Mucosa of descending colon (tissue), 3 donors: ENCODE results near the gene DOLPP1. TPM values are rescaled to one million over a fixed set of nuclear protein-coding genes. Genes with fewer than 3 reads are reported as not detected.

Source experiments
- ATAC-seq: fragments of 200-7000 bp; cut with Tn5 transposase; one replicate; pipeline ENCODE4 v1.9.1; 2020; ENCODE audit warnings: mild to moderate bottlenecking, moderate library complexity
- DNase-seq, 3 donors: peaks; one replicate each; pipeline ENCODE4 v3.0.0-alpha.2; 2020
- H3K36me3 ChIP-seq: fragments of 200-600 bp; one replicate; pipeline ENCODE4 v1.8.0; 2021; ENCODE audit warnings: low read depth, mild to moderate bottlenecking
- H3K4me1 ChIP-seq: fragments of 200-600 bp; one replicate; pipeline ENCODE4 v1.8.0; 2021; ENCODE audit warnings: low read depth, mild to moderate bottlenecking
- H3K4me3 ChIP-seq: fragments of 200-600 bp; one replicate; pipeline ENCODE4 v1.8.0; 2021; ENCODE audit warnings: mild to moderate bottlenecking
- H3K9me3 ChIP-seq: fragments of 200-600 bp; one replicate; pipeline ENCODE4 v1.8.0; 2021; ENCODE audit warnings: mild to moderate bottlenecking
- intact Hi-C, 2 donors: fragments of 100-400 bp; cut with DNase I in 1 of 2; cut with micrococcal nuclease in 1 of 2; formaldehyde crosslinking; loops; one replicate each; pipeline versions ENCODE4 v1.11.0 to v1.11.1; 2022; cut with DNase I, micrococcal nuclease
- total RNA-seq, 3 donors: library from RNA; stranded (reverse); fragmentation: NEBNext Ultra II Directional in 2 of 3; extraction: Animal tissue kit (Norgen Biotek cat#: 25700) in 2 of 3; gene quantifications; one replicate each; pipeline versions ENCODE4 v1.2.1 to v1.2.4, GENCODE V29; 2021 to 2023
- TF ChIP-seq, protein P1 (sequence below): fragments of 200-600 bp; IDR thresholded peaks from one replicate; pipeline ENCODE4 v1.8.0; 2022; ENCODE audit warnings: antibody characterized with exemption, mild to moderate bottlenecking
- donor health status: DM: no; HTN: no; CAD: no; lungs with moderate emphysema.
- donor health status: DM: no; HTN: no; CAD: no.
- donor health status: DM: no; HTN: yes; CAD: no.

Gene DOLPP1
- total RNA-seq, 3 donors from 2014 or later = 27.6 to 59.7 (median 48.3) TPM

DNA sequence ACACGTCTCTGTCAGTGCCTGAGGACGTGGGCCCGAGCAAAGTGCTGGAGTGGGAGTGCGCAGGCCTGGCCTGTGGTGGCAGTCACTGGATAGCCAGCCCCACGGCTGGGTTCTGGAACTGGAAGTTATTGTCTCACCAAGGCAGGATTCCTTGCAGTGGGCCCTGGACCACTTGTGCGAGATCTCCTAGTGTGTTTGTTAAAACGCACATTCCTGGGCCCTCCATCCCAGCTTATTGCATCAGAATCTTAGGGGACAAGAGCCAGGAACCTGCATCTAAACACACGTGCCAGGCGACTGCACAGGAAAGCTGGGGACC is 57.2 kb downstream of the DOLPP1 start:
- Histone ChIP-seq H3K4me1 (peaks cover 33% of the 10 kb centered on the region), H3K36me3 (no peaks in the 10 kb centered on the region), H3K4me3 (no peak overlapping the region), H3K9me3 (no peaks in the 10 kb centered on the region)
- TF ChIP-seq, protein P1, sequence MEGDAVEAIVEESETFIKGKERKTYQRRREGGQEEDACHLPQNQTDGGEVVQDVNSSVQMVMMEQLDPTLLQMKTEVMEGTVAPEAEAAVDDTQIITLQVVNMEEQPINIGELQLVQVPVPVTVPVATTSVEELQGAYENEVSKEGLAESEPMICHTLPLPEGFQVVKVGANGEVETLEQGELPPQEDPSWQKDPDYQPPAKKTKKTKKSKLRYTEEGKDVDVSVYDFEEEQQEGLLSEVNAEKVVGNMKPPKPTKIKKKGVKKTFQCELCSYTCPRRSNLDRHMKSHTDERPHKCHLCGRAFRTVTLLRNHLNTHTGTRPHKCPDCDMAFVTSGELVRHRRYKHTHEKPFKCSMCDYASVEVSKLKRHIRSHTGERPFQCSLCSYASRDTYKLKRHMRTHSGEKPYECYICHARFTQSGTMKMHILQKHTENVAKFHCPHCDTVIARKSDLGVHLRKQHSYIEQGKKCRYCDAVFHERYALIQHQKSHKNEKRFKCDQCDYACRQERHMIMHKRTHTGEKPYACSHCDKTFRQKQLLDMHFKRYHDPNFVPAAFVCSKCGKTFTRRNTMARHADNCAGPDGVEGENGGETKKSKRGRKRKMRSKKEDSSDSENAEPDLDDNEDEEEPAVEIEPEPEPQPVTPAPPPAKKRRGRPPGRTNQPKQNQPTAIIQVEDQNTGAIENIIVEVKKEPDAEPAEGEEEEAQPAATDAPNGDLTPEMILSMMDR = no peak
- intact Hi-C loops = loop anchor here (5.0 to 10.0 kb wide), 3 partner anchors 117 to 637 kb away; no protein-coding TSS in a partner anchor
- DNase-seq (no peak), ATAC-seq (no peak)

DNA sequence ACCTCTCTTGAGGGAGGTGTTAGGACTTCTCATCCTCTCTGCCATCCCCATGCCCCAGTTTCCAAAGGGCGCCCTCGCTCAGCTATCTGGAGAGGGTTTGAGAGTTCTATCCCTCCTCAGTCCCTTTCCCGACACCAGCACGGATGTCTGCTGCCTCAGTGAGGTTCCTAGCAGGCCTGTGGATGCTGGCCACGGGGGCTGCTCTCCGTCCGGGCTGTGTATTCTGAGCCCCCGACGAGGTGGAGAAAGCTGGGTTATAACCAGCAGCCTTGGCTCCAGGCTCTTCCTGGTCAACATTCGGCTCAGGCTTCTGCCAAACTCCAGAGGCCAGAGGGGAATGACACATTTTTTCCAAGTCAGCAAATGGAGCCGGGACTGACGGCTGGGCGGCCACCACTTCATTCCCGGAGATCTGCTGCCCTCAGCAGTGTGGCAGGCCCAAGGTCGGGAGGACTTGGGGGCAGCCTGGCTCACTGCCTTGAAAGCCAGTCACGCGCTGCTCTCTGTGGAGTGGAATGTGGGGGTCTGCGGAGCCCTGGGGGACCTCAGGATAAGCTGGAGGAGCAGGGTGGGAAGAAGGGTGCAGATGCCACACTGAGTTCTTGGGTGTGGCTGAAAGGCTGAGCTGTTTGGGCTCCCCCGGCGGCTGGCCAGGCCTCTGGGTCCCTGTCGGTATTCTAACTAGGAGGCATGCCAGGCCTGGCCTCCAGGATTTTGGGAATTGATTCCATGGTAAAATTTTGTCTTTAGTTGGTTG is 57.7 kb downstream of the DOLPP1 start:
- Histone ChIP-seq H3K4me3 (no peak overlapping the region), H3K9me3 (no peaks in the 10 kb centered on the region), H3K4me1 (peaks cover 39% of the 10 kb centered on the region), H3K36me3 (no peaks in the 10 kb centered on the region)
- no peak for ATAC-seq
- TF ChIP-seq, protein P1 = no peak
- peak in 2 of 3 donors; percentile 51 to 73 for DNase-seq
- intact Hi-C loops = loop anchor here (5.0 to 10.0 kb wide), 3 partner anchors 116 to 636 kb away; no protein-coding TSS in a partner anchor

DNA sequence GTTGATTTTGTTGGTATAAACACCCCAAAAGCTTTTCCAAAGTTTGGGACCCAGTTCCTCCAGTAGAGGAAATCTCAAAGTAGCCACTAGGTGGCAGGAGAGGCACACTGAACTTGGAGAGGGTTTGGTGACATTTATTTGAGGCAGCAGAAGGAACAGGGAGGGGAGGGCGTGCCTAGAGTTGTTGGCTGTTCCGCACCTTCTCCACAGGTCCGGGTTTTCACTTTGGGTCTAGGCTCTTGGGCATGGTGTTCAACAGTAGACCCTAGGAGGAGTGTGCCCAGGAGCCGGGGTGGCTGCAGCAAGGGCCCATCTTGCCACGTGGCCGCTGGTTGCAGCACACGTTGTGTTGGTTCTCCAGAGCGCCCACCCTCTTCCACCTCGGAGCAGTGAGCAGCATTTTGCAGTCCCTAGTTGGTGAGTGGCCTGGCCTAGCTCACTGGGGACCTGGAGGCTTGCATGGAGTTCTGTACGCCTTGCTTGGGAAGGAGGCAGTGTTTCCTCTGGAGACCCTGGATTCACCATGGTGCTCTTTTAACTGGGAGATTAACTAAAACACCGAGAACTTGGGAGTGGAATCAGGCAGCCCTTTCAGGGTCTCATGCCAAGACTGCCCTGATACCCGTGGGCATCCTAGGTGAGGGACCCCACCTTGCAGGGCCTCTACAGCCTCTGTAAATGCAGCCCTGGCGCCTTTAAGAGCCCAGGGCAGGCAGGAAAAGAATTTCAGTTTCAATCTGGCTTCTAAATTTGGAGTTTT is 58.5 kb downstream of the DOLPP1 start:
- Histone ChIP-seq H3K4me1 (peaks cover 43% of the 10 kb centered on the region), H3K36me3 (no peaks in the 10 kb centered on the region), H3K9me3 (no peaks in the 10 kb centered on the region), H3K4me3 (no peak overlapping the region)
- TF ChIP-seq, protein P1 = peak; percentile 68
- intact Hi-C loops = loop anchor here (5.0 to 10.0 kb wide), 3 partner anchors 115 to 635 kb away; no protein-coding TSS in a partner anchor
- ATAC-seq (peak; percentile 78), DNase-seq (peak; percentile 71 to 93 (median 72))

DNA sequence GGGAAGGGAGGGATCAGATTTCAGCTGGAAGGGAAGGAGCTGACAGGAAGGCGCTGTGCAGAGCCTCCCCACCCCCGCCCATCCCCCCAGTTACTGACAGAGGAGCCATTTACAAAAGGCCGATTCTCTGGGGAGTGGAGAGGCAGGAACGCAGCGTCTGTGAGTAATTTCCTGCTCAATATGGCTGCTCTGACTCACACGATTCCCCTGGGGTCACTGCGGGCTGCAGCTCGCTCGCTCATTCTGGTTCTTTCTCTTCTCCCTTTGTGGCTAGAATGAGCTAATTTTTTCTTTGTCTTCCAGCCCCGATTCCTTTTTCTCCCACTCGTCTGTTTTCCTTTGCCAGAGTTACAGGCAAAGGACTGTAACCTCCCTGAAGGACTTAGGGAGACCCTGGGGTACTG is 59.1 kb downstream of the DOLPP1 start:
- TF ChIP-seq, protein P1 = no peak
- intact Hi-C loops = loop anchor here (5.0 to 10.0 kb wide), 3 partner anchors 115 to 635 kb away; no protein-coding TSS in a partner anchor
- peak; percentile 79 to 89 (median 89) for DNase-seq
- ATAC-seq = peak; percentile 85
- H3K4me1 ChIP-seq = peaks cover 43% of the 10 kb centered on the region
- no peaks in the 10 kb centered on the region for H3K36me3 ChIP-seq
- H3K9me3 ChIP-seq = no peaks in the 10 kb centered on the region
- no peak overlapping the region for H3K4me3 ChIP-seq

Other genes with a start within 250 kb of the DOLPP1 start
- gene KYAT1, start 199.2 kb upstream of the DOLPP1 start, total RNA-seq = 1 to 10 TPM; 1.9 to 6.4 (median 2.9) TPM
- 10 to 100 TPM; 25.3 to 48.5 (median 25.4) TPM for gene LRRC8A, start 199.0 kb upstream of the DOLPP1 start, total RNA-seq
- 10 to 100 TPM in 1 of 3 donors, 1 to 10 TPM in 2; 2.2 to 19.0 (median 5.2) TPM for gene PHYHD1, start 160.1 kb upstream of the DOLPP1 start, total RNA-seq
- gene DOLK, start 133.5 kb upstream of the DOLPP1 start, total RNA-seq = 1 to 10 TPM; 8.7 to 9.9 (median 9.7) TPM
- gene NUP188, start 133.4 kb upstream of the DOLPP1 start, total RNA-seq = 10 to 100 TPM; 24.4 to 36.7 (median 30.4) TPM
- 100 to 1,000 TPM; 107 to 158 (median 128) TPM for gene SH3GLB2, start 52.8 kb upstream of the DOLPP1 start, total RNA-seq
- 10 to 100 TPM; 56.2 to 89.4 (median 57.1) TPM for gene MIGA2, start 44.5 kb upstream of the DOLPP1 start, total RNA-seq
- gene CRAT, start 29.7 kb downstream of the DOLPP1 start, total RNA-seq = 10 to 100 TPM; 62.0 to 86.5 (median 71.2) TPM
- 100 to 1,000 TPM in 2 of 3 donors, 10 to 100 TPM in 1; 95.3 to 109 (median 109) TPM for gene PTPA, start 30.3 kb downstream of the DOLPP1 start, total RNA-seq
- gene IER5L, start 97.2 kb downstream of the DOLPP1 start, total RNA-seq = 1 to 10 TPM; 5.8 to 8.2 (median 8.0) TPM